Measurements from ENCODE around the gene CETP. TPM values are rescaled to one million over a fixed set of nuclear protein-coding genes. Genes with fewer than 3 reads are reported as not detected.

The CETP gene
- total RNA-seq, 6 experiments from 2014 or later = 0.62 to 11.8 (median 4.7) TPM

GRCh38 chr16:57016301-57016700 is 54.6 kb downstream of the CETP start:
- Histone ChIP-seq H3K27me3 (no peaks in the 10 kb centered on the region), H3K4me1 (no peaks in the 10 kb centered on the region), H3K27ac (no peak overlapping the region), H3K4me3 (no peak overlapping the region), H3K9me3 (no peaks in the 10 kb centered on the region), H3K36me3 (peaks cover 0 to 7% (median 2%) of the 10 kb centered on the region in 4 donors)
- WGBS (ENCODE audit: insufficient coverage, low coverage, low lambda C conversion rate, missing lambda C conversion rate) = 97% methylated on average over 6 of the region's 6 CpGs
- intact Hi-C loops (cut with DNase I) = no loop called here
- TF ChIP-seq CTCF (IDR thresholded peaks at IDR 0.05) (no peak), POLR2A (IDR thresholded peaks at IDR 0.05) (no peak)
- DNase-seq = peak in 1 of 3 donors; percentile 6
- ATAC-seq = no peak

GRCh38 chr16:57016831-57017230 is 55.1 kb downstream of the CETP start:
- Histone ChIP-seq H3K36me3 (peaks cover 0 to 12% (median 2%) of the 10 kb centered on the region in 4 donors), H3K27ac (no peak overlapping the region), H3K9me3 (no peaks in the 10 kb centered on the region), H3K4me3 (no peak overlapping the region), H3K27me3 (no peaks in the 10 kb centered on the region), H3K4me1 (no peaks in the 10 kb centered on the region)
- TF ChIP-seq POLR2A (IDR thresholded peaks at IDR 0.05) (no peak), CTCF (IDR thresholded peaks at IDR 0.05) (no peak)
- ATAC-seq (no peak), DNase-seq (no peak)
- intact Hi-C loops (cut with DNase I) = no loop called here
- WGBS (ENCODE audit: insufficient coverage, low coverage, low lambda C conversion rate, missing lambda C conversion rate) = 73% methylated on average over 3 of the region's 6 CpGs

GRCh38 chr16:57017251-57017650 is 55.5 kb downstream of the CETP start:
- Histone ChIP-seq H3K4me3 (no peak overlapping the region), H3K9me3 (no peaks in the 10 kb centered on the region), H3K27ac (no peak overlapping the region), H3K27me3 (no peaks in the 10 kb centered on the region), H3K36me3 (peaks cover 0 to 14% (median 2%) of the 10 kb centered on the region in 4 donors), H3K4me1 (no peaks in the 10 kb centered on the region)
- no peak for TF ChIP-seq CTCF (IDR thresholded peaks at IDR 0.05)
- TF ChIP-seq POLR2A (IDR thresholded peaks at IDR 0.05) = no peak
- 75% methylated on average over 1 of the region's 1 CpG for WGBS (ENCODE audit: insufficient coverage, low coverage, low lambda C conversion rate, missing lambda C conversion rate)
- intact Hi-C loops (cut with DNase I) = no loop called here
- ATAC-seq (peak in 3 of 4 donors; percentile 27 to 58 (median 48)), DNase-seq (peak in 1 of 3 donors; percentile 16)

GRCh38 chr16:57019746-57020145 is 58.0 kb downstream of the CETP start:
- intact Hi-C loops (cut with DNase I) = no loop called here
- DNase-seq (no peak), ATAC-seq (no peak)
- H3K27ac ChIP-seq = no peak overlapping the region
- no CpG with 5 or more reads among the region's 2 CpGs for WGBS (ENCODE audit: insufficient coverage, low coverage, low lambda C conversion rate, missing lambda C conversion rate)
- H3K36me3 ChIP-seq = peaks cover 0 to 14% (median 2%) of the 10 kb centered on the region in 4 donors
- H3K27me3 ChIP-seq = no peaks in the 10 kb centered on the region
- no peaks in the 10 kb centered on the region for H3K9me3 ChIP-seq
- no peaks in the 10 kb centered on the region for H3K4me1 ChIP-seq
- no peak overlapping the region for H3K4me3 ChIP-seq
- TF ChIP-seq POLR2A (IDR thresholded peaks at IDR 0.05) (no peak), CTCF (IDR thresholded peaks at IDR 0.05) (no peak)

GRCh38 chr16:57020651-57021050 is 58.9 kb downstream of the CETP start:
- WGBS (ENCODE audit: insufficient coverage, low coverage, low lambda C conversion rate, missing lambda C conversion rate) = 64% methylated on average over 5 of the region's 8 CpGs
- no peak overlapping the region for H3K27ac ChIP-seq
- no peaks in the 10 kb centered on the region for H3K9me3 ChIP-seq
- DNase-seq = no peak
- H3K36me3 ChIP-seq = peaks cover 0 to 14% (median 2%) of the 10 kb centered on the region in 4 donors
- intact Hi-C loops (cut with DNase I) = no loop called here
- H3K27me3 ChIP-seq = no peaks in the 10 kb centered on the region
- no peak for ATAC-seq
- no peaks in the 10 kb centered on the region for H3K4me1 ChIP-seq
- TF ChIP-seq POLR2A (IDR thresholded peaks at IDR 0.05) = no peak
- H3K4me3 ChIP-seq = no peak overlapping the region

All from right lobe of liver (tissue), 6 donors.